Measurements from ENCODE around the gene TMPRSS4.

DNA sequence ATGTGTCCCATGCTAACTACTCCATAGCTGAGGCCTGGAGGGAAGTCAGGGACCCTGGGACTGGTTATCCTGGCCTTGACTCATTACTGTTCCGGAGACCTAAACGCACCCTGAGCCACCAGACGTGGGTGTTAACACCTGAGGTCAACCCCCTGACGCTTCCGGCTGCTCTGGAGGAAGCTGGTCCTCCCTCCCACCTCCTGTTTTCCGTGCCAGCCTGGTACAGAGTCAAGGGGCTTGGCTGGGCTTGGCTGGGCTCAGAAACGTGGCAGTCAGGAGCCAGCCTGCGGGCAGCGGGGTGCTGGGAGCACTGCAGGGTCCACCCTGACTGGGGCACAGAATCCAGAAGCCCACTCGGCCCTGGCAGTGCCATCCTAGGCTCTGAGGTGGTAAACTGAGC is 2.6 kb downstream of the TMPRSS4 start:
- TF ChIP-seq, protein P1, sequence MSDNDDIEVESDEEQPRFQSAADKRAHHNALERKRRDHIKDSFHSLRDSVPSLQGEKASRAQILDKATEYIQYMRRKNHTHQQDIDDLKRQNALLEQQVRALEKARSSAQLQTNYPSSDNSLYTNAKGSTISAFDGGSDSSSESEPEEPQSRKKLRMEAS (CRISPR knock-in tag; IDR thresholded peaks at IDR 0.05): no peak
- no peak for TF ChIP-seq ZNF416 (CRISPR knock-in tag; IDR thresholded peaks at IDR 0.05)

All from WTC11 (cell line).